Neutrophil (primary cell): ENCODE data around the gene ADCY2.

ENCODE experiments used
- H3K27ac ChIP-seq: fragments of 200-600 bp; sonication (generic); 2 replicates; pipeline ENCODE4 v1.5.1; 2016; ENCODE audit warnings: mild to moderate bottlenecking, moderate library complexity
- H3K27me3 ChIP-seq: fragments of 200-600 bp; sonication (generic); 2 replicates; pipeline ENCODE4 v1.6.0; 2016; ENCODE audit warnings: mild to moderate bottlenecking
- H3K36me3 ChIP-seq: fragments of 200-600 bp; sonication (generic); 2 replicates; pipeline ENCODE4 v1.5.1; 2017
- H3K4me1 ChIP-seq, 2 experiments: fragments of 200-600 bp in 1 of 2; sonication (generic) in 1 of 2; 1 replicate in 1 of 2; 2 replicates in 1 of 2; pipeline versions ENCODE4 v1.5.1 to v1.6.1; 2013 to 2016; ENCODE audit warnings: low read depth in 1 of 2, low read length in 1 of 2, mild to moderate bottlenecking in 1 of 2, moderate library complexity in 1 of 2; ENCODE audit not compliant: control insufficient read depth in 1 of 2, insufficient read depth in 1 of 2
- H3K4me3 ChIP-seq, 2 experiments: fragments of 200-600 bp in 1 of 2; sonication (generic) in 1 of 2; 1 replicate in 1 of 2; 2 replicates in 1 of 2; pipeline ENCODE4 v1.5.1; 2013 to 2016; ENCODE audit warnings: low read depth in 1 of 2, low read length in 1 of 2, mild to moderate bottlenecking in 1 of 2, moderate library complexity in 1 of 2
- H3K9me3 ChIP-seq: fragments of 200-600 bp; sonication (generic); 2 replicates; pipeline ENCODE4 v1.5.1; 2016
- TF ChIP-seq, protein P1 (sequence below): fragments of 200-600 bp; sonication (generic); IDR thresholded peaks from 2 replicates; pipeline ENCODE4 v1.5.1; 2016; ENCODE audit warnings: antibody characterized with exemption

ADCY2 gene

DNA sequence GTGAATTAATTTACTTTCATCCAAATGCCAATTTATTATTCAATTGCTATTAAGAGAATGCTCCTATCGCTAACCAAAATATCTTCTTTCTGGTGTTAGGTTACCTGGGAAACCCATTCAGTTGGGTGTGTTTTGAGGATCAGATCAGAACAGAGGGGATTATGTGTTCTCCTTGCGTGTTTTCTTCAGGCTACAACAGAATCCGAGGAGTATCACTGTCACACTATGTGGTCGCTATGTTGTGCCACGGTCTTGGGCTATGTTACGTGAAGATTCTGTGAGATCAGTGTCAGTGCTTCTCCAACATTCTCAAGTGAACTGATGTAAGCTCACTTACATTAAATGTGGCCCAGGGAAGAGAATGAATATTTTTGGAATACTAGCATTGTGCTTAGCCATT lies 39.0 kb downstream of the ADCY2 start:
- H3K27ac ChIP-seq, result no peak overlapping the region
- no peaks in the 10 kb centered on the region for H3K9me3 ChIP-seq
- TF ChIP-seq, protein P1, sequence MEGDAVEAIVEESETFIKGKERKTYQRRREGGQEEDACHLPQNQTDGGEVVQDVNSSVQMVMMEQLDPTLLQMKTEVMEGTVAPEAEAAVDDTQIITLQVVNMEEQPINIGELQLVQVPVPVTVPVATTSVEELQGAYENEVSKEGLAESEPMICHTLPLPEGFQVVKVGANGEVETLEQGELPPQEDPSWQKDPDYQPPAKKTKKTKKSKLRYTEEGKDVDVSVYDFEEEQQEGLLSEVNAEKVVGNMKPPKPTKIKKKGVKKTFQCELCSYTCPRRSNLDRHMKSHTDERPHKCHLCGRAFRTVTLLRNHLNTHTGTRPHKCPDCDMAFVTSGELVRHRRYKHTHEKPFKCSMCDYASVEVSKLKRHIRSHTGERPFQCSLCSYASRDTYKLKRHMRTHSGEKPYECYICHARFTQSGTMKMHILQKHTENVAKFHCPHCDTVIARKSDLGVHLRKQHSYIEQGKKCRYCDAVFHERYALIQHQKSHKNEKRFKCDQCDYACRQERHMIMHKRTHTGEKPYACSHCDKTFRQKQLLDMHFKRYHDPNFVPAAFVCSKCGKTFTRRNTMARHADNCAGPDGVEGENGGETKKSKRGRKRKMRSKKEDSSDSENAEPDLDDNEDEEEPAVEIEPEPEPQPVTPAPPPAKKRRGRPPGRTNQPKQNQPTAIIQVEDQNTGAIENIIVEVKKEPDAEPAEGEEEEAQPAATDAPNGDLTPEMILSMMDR, result no peak
- H3K36me3 ChIP-seq, result no peaks in the 10 kb centered on the region
- H3K27me3 ChIP-seq, result no peaks in the 10 kb centered on the region
- H3K4me3 ChIP-seq, result no peak overlapping the region
- H3K4me1 ChIP-seq, result no peaks in the 10 kb centered on the region

- no peaks in the 10 kb centered on the region for H3K27me3 ChIP-seq
- H3K4me3 ChIP-seq, result no peak overlapping the region
- no peak overlapping the region for H3K27ac ChIP-seq
- TF ChIP-seq, protein P1, result no peak
- no peaks in the 10 kb centered on the region for H3K9me3 ChIP-seq
- H3K36me3 ChIP-seq, result no peaks in the 10 kb centered on the region
- no peaks in the 10 kb centered on the region for H3K4me1 ChIP-seq
Measured at GRCh38 chr5:7435503-7435902, 39.6 kb downstream of the ADCY2 start.

- no peaks in the 10 kb centered on the region for H3K36me3 ChIP-seq
- H3K27ac ChIP-seq, result no peak overlapping the region
- TF ChIP-seq, protein P1, result no peak
- H3K4me3 ChIP-seq, result no peak overlapping the region
- no peaks in the 10 kb centered on the region for H3K4me1 ChIP-seq
- no peaks in the 10 kb centered on the region for H3K9me3 ChIP-seq
- H3K27me3 ChIP-seq, result no peaks in the 10 kb centered on the region
Measured at GRCh38 chr5:7436521-7436920, 40.6 kb downstream of the ADCY2 start.

DNA sequence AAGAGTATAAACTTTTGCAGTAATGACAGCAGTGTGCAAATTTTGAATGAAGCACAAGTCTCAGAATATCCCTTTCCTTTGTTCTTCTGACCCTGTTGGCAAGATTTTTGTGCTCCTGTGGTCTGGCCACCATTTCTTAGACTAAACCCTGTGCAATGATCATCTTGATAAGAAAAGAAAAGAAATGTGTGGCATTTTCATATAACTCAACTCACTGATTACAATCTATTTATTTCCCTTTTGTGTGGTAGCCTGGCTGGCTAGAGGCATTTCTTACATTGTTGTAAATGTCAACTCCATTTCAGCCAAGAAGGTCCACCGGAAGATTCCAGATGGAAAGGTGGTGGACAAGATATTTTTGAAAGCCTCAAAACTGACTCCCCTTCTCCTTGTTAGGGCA lies 41.9 kb downstream of the ADCY2 start:
- Histone ChIP-seq H3K4me1 (no peaks in the 10 kb centered on the region), H3K4me3 (no peak overlapping the region), H3K27ac (no peak overlapping the region), H3K36me3 (no peaks in the 10 kb centered on the region), H3K9me3 (no peaks in the 10 kb centered on the region), H3K27me3 (no peaks in the 10 kb centered on the region)
- TF ChIP-seq, protein P1, result no peak

- TF ChIP-seq, protein P1, result no peak
- Histone ChIP-seq H3K36me3 (no peaks in the 10 kb centered on the region), H3K27ac (no peak overlapping the region), H3K27me3 (no peaks in the 10 kb centered on the region), H3K4me1 (no peaks in the 10 kb centered on the region), H3K4me3 (no peak overlapping the region), H3K9me3 (no peaks in the 10 kb centered on the region)
Measured at GRCh38 chr5:7445068-7445467, 49.1 kb downstream of the ADCY2 start.

- H3K4me1 ChIP-seq, result no peaks in the 10 kb centered on the region
- no peak overlapping the region for H3K27ac ChIP-seq
- no peak overlapping the region for H3K4me3 ChIP-seq
- no peaks in the 10 kb centered on the region for H3K9me3 ChIP-seq
- H3K36me3 ChIP-seq, result no peaks in the 10 kb centered on the region
- H3K27me3 ChIP-seq, result no peaks in the 10 kb centered on the region
- TF ChIP-seq, protein P1, result no peak
Measured at GRCh38 chr5:7445831-7446230, 49.9 kb downstream of the ADCY2 start.
